HG02642 (cell line): Measurements from ENCODE around the gene ELFN1.
"Not testable (repeated sequence)": the region's sequence is repeated elsewhere in the genome, so short reads cannot be mapped to it uniquely, and the experiment has no call there.

Source experiments
- ATAC-seq: cut with Tn5 transposase; IDR thresholded peaks from one replicate; pipeline ENCODE4 v1.9.1; 2021; ENCODE audit warnings: mild to moderate bottlenecking; ENCODE audit not compliant: unreplicated experiment, poor library complexity

ELFN1 gene

DNA sequence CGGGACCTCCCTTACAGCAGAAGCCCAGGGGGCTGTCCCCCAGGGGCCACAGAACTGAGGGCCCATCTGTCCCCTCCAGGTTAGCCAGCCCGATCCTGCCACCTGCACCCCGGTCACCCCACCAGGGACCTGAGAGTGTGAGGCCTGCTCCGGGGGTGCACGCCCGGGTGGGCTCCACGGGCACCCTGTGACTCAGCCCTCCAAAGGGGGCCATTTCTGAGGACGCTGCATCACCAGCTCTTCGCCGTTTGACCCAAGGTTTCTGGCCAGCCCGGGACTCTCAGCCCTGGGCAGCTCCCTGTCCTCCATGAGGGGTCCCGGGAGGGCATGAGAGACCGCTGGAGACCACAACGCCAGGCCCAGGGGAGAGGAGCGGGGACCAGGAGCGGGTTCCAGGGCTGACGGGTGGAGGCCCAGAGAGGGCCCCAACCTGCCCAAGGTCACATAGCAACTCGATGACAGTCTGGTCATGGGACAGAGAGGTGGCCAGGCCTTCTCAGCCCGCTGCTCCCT is 79.3 kb downstream of the ELFN1 start:
- no peak for ATAC-seq

DNA sequence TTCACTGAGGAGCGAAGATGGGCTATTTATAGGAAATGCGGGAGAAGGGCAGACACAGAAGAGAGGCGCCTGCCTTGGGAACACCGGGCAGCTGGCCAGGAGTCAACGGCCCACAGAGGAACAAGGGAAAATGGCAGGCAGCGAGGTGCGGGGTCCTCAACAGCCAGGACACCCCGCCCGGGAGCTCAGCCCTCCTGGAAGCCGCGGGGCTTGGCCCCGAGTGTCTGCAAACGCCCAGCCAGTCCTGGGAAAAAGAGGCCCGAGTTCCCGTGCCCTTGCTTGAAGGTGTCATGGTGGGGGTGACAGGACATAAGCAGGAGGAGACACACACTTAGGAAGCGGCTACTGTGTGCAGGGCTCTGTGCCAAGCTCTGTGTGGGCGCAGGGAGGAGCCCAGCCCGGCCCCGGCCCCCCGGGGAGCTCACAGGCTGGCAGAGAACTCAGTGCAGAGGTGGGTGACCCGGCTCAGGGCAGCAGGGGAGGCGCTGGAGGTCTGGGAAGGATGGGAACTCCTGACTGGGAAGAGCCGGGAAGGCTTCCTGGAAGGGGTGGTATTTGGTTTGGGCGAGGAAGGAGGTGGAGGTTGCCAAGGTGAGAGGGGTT is 79.9 kb downstream of the ELFN1 start:
- ATAC-seq = no peak

- ATAC-seq = no peak
These were observed 80.5 kb downstream of the ELFN1 start for GRCh38 chr7:1750541-1751021.

- ATAC-seq = no peak
These were observed 82.0 kb downstream of the ELFN1 start for GRCh38 chr7:1752111-1752510.

DNA sequence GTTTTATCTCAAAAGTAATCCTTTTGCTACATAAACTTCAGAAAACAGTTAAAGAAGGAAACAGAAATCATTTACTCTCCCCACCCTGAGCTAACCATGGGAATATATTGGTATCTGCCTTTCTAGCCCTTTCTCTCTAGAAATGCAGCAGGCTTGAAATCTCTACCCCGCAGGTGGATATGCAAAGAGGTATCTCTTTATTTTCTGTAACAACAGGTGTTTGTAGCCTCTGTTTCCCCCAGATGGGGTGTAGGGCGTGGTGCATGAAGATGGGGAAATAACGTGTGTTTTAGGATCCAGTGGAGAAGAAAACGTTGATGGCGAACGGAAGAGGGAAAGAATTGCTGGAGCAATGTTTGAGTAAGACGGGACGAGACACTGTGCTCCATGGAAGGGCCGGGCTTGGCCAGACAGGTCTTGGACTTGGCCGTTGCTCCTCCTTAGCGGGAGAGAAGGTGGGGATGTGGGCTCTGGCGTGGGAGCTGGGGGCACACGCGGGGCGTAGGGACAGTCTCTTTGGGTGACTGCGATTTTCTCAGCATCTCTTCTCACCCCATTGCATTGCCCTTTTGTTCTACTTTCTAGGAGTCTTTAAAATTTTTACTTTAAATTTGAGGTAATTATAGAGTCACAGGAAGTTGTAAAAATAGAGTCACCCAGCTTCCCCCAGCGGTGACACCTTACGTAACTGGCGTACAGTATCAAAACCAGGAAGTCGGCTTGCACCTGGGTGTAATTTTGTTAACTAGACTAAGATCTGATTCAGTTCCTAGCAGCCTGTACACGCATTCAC is 82.9 kb downstream of the ELFN1 start:
- no peak for ATAC-seq

- ATAC-seq = no peak
These were observed 83.4 kb downstream of the ELFN1 start for GRCh38 chr7:1753564-1753867.

DNA sequence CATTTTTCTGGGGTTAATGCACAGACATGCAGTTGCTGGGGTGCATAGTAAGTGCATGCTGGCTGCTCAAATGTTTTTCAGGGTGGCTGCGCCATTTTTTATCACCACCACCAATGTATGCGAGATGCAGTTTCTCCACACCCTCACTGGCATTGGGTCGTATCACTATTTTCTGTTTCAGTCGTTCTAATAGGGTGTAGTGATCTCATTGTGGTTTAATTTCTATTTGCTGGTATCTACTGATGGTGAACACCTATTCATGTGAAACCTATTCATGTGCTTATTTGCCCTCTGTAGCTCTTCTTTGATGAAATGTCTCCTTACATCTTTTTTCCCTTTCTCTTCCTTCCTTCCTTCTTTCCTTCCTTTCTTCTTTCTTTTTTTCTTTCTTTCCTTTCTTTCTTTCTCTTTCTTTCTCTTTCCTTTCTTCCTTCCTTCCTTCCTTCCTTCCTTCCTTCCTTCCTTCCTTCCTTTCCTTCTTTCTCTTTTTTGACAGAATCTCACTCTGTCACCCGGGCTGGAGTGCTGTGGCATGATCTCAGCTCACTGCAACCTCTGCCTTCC is 84.3 kb downstream of the ELFN1 start:
- ATAC-seq = no peak

DNA sequence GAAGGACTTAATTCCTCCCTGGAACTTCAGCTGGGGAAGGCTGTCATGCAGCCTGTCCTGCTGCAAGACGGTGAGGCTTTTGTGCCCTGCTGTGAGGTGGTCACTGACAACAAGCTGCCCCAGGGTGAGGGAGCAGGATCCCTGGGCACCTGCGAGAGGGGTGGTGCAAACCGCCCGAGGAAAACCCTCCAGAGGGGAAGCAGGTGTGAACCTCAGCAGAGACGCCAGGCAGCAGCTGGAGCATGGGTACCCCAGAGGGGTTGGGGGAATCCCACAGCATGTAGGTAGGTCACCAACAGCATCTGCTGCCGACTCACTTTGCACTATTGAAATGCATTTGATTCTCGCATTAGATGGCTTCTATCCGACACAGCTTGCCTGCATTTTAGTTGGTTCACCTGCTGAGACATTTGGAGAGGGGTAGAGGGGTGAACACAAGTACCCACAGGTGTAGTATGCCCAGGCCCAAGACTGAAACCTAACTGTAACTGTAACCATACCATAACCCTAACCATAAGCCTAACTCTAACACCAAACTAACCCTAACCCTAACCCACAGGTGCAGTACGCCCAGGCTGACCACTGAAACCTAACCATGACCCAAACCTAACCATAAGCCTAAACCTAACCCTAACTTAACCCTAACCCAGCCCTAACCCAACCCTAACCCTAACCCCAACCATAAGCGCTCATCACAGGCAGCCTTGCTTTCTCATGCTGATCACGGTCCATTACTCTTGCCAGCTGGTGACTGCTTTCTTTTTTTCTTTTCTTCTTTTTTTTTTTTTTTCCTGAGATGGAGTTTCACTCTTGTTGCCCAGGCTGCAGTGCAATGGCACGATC is 85.9 kb downstream of the ELFN1 start:
- ATAC-seq = no peak

GRCh38 chr7:1757601-1758000 is 87.5 kb downstream of the ELFN1 start:
- ATAC-seq = no peak

DNA sequence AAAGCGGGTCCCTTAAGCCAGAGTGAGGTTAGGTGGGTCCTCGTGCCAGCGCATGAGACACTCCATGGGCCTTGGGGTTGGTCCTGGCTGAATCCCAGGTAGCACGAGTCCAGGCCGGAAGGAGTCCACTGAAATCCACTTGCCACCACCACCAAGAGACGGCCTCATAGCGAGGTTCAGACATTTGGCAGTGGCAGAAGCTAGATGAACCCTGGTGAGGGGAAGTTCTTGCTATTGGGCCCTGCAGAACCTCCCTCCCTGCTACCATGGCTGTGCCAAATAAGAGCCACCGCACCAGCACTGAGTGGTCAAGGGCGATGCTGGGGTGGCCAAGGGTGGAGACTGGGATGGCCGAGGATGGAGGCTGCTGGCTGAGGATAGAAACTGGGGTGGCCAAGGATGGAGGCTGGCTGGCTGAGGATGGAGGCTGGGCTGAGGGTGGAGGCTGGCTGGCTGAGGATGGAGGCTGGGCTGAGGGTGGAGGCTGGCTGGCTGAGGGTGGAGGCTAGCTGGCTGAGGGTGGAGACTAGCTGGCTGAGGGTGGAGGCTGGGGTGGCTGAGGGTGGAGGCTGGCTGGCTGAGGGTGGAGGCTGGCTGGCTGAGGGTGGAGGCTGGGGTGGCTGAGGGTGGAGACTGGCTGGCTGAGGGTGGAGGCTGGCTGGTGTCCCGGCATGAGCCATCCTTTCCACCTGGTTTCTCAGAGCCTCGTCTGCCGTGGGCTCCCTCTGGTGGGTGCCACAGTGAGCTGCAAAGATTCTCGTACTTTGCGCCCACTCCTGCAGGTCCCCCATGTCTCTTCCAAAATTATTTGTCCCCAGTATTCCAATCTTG is 88.2 kb downstream of the ELFN1 start:
- no peak for ATAC-seq

GRCh38 chr7:1758859-1759521 is 88.9 kb downstream of the ELFN1 start:
- no peak for ATAC-seq

- no peak for ATAC-seq
These were observed 91.0 kb downstream of the ELFN1 start for GRCh38 chr7:1761097-1761496.

DNA sequence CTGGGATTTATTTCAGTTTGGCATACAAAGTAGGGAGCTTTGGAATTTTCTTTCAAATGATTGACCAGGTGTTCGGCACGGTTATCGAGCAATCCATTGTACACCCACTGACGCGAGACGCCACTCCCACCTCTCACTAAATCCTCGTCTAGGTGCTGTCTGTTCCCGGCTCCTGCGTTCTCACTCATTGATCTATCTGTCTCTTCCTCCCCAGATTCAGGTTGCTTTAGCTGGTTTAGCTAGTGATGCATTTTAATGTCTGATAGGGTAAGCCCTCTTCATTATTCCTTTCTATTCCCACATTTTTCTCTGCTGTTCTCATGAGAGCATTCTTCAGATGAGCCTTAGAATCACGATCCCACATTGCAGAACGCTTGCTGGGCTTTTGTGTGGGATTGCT is 91.7 kb downstream of the ELFN1 start:
- ATAC-seq = no peak

DNA sequence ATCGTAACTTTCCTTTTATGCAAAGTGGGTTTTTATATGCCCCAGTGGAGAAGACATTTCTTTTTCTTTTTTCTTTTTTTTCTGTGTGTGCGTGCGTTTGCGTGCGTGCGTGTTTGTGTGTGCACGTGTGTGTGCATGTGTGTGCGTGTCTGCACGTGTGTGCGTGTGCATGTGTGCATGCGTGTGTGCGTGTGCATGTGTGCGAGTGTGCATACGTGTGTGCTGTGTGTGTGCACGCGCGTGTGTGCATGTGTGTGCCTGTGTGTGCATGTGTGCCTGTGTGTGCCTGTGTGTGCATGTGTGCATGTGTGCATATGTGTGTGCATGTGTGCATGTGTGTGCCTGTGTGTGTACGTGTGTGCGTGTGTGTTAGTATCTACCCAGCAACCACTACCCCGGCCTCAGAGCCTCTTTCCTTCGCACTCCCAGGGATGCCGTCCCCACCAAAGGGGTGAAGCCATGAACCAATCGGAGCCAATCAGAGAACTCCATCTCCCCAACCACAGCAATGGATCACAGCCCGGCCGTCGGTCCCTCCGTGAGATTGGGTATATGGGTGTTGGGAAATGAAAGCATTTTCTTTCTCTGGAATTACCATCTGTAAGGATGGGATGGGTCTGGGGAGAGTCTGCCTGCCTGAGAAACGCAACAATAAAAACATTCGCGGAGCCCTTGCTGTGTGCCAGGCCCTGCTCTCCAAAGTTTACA is 92.3 kb downstream of the ELFN1 start:
- no peak for ATAC-seq

DNA sequence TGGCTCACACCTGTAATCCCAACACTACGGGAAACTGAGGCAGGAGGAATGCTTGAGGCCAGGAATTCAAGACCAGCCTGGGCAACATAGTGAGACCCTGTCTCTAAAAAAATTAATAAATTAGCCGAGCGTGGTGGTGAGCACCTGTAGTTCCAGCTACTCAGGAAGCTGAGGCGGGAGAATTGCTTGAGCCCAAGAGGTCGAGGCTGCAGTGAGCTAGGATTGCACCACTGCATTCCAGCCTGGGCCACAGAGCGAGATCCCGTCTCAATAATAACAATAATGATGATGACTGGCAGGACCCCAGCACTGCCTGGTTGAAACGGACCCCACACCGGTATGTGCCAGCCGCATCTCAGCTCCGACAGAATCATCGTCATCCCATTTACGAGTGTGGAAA is 93.0 kb downstream of the ELFN1 start:
- no peak for ATAC-seq

DNA sequence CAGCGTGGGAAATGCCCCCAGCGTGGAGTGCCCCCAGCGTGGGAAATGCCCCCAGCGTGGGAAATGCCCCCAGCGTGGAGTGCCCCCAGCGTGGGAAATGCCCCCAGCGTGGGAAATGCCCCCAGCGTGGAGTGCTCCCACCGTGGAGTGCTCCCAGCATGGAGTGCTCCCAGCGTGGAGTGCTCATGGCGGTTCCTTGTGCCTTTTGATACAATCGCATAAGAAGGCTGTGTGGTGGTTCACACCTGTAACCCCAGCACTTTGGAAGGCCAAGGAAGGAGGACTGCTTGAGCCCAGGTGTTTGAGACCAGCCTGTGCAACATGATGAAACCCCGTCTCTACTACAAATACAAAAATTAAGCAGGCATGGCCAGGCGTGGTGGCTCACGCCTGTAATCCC is 93.8 kb downstream of the ELFN1 start:
- not testable (repeated sequence) for ATAC-seq

- no peak for ATAC-seq
These were observed 95.3 kb downstream of the ELFN1 start for GRCh38 chr7:1765336-1765735.

DNA sequence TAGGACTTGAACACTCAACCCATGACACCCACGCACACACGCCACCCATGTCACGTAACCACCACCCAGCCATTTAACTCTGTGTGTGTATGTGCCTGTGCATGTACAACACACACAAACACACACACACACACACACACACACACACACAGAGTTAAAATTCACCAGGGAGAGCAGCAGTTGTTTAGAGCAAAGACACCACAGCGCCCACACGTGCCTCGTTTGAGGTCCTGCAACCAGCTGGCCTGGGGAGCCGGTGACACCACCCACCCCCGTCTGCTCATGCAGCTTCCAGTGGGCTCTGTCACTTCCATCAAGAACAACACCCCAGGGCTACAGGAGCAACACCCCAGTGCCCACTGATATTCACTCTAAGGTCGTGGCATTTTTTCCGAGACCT is 97.4 kb downstream of the ELFN1 start:
- ATAC-seq = no peak

GRCh38 chr7:1768832-1769231 is 98.8 kb downstream of the ELFN1 start:
- ATAC-seq = no peak
